Kidney (tissue), 14 donors: Measurements from ENCODE around the gene SERPINA5. TPM values are rescaled to one million over a fixed set of nuclear protein-coding genes. Genes with fewer than 3 reads are reported as not detected.
A peak's percentile ranks its signal among the peaks of the same experiment; 100 is the strongest.

Experiments
- DNase-seq, 5 donors: peaks; one replicate each; pipeline ENCODE4 v3.0.0-alpha.2; 2013 to 2020
- FAIRE-seq: peaks from 2 replicates; lab custom pipeline; 2012; peaks lifted over from hg19 to GRCh38; lab: Jason Lieb, UNC
- H3K27ac ChIP-seq, 2 donors: one replicate each; pipeline ENCODE4 v1.7.0; 2013; ENCODE audit warnings: low read depth in 2 of 2, low read length in 2 of 2, inconsistent platforms in 1 of 2
- H3K27me3 ChIP-seq: one replicate; pipeline ENCODE4 v1.7.1; 2013; ENCODE audit warnings: low read length, inconsistent platforms; ENCODE audit not compliant: control insufficient read depth, insufficient read depth
- H3K36me3 ChIP-seq, 3 donors: one replicate each; pipeline versions ENCODE4 v1.7.0 to v1.7.1; 2013; ENCODE audit warnings: low read length in 3 of 3, control low read depth in 1 of 3, inconsistent platforms in 1 of 3; ENCODE audit not compliant: insufficient read depth in 3 of 3, control insufficient read depth in 2 of 3
- H3K4me1 ChIP-seq, 3 donors: one replicate each; pipeline versions ENCODE4 v1.7.0 to v1.7.1; 2013; ENCODE audit warnings: low read length in 3 of 3, inconsistent platforms in 1 of 3, low read depth in 1 of 3; ENCODE audit not compliant: control insufficient read depth in 2 of 3, insufficient read depth in 2 of 3
- H3K4me3 ChIP-seq, 3 donors: one replicate each; pipeline versions ENCODE4 v1.7.0 to v1.8.1; 2013; ENCODE audit warnings: low read length in 3 of 3, control low read depth in 1 of 3, inconsistent platforms in 1 of 3
- H3K9ac ChIP-seq, 3 donors: one replicate each; pipeline versions ENCODE4 v1.7.0 to v1.7.1; 2013; ENCODE audit warnings: low read length in 3 of 3, control low read depth in 1 of 3, inconsistent platforms in 1 of 3
- H3K9me3 ChIP-seq, 3 donors: one replicate each; pipeline versions ENCODE4 v1.7.0 to v1.7.1; 2013; ENCODE audit warnings: low read length in 3 of 3, control low read depth in 1 of 3, inconsistent platforms in 1 of 3; ENCODE audit not compliant: control insufficient read depth in 2 of 3, insufficient read depth in 1 of 3
- CTCF ChIP-seq: IDR thresholded peaks from 3 replicates; pipeline ENCODE4 v1.5.1; 2012; ENCODE audit warnings: mild to moderate bottlenecking, moderate library complexity, borderline replicate concordance; ENCODE audit not compliant: insufficient read depth; ENCODE audit errors: extremely low read depth
- intact Hi-C: fragments of 100-400 bp; cut with DNase I; formaldehyde crosslinking; loops from one replicate; pipeline ENCODE4 v1.11.1; 2022
- polyA plus RNA-seq: library from polyadenylated mRNA; stranded (reverse); fragments of 350-450 nt; fragmentation: Illumina TruSeq; extraction: RNeasy Lipid Tissue Mini Kit (QIAGEN cat#74804); gene quantifications from one replicate; pipeline ENCODE4 v1.2.3, GENCODE V29; 2014; ENCODE audit warnings: low read depth, low replicate concordance; ENCODE audit not compliant: insufficient read depth
- total RNA-seq: library from RNA; stranded (reverse); fragmentation: NEBNext Ultra II Directional; extraction: Animal tissue kit (Norgen Biotek cat#: 25700); gene quantifications from one replicate; pipeline ENCODE4 v1.2.1, GENCODE V29; 2021
- donor health status: control.
- donor health status: control.
- donor health status: control.
- donor health status: control.
- donor health status: control.
- donor health status: DM: yes; HTN: yes; CAD: no.
- donor health status: Normal renal cell carcinoma (clear cell type).

Gene SERPINA5
- total and polyA plus RNA-seq, 2 donors from 2014 or later = 85.1 to 522 TPM

- H3K9me3 ChIP-seq = peaks cover 0 to 2% (median 0%) of the 10 kb centered on the region in 3 donors
- H3K27me3 ChIP-seq = no peaks in the 10 kb centered on the region
- H3K4me3 ChIP-seq = no peak overlapping the region
- H3K36me3 ChIP-seq = no peaks in the 10 kb centered on the region
- peak in 1 of 5 donors; percentile 6 for DNase-seq
- no peaks in the 10 kb centered on the region for H3K4me1 ChIP-seq
- no peak overlapping the region for H3K27ac ChIP-seq
- no peak overlapping the region for H3K9ac ChIP-seq
- FAIRE-seq = no peak
- TF ChIP-seq CTCF = no peak
- intact Hi-C loops = no loop called here
Measured at GRCh38 chr14:94560291-94560665, 20.9 kb upstream of the SERPINA5 start.

DNA sequence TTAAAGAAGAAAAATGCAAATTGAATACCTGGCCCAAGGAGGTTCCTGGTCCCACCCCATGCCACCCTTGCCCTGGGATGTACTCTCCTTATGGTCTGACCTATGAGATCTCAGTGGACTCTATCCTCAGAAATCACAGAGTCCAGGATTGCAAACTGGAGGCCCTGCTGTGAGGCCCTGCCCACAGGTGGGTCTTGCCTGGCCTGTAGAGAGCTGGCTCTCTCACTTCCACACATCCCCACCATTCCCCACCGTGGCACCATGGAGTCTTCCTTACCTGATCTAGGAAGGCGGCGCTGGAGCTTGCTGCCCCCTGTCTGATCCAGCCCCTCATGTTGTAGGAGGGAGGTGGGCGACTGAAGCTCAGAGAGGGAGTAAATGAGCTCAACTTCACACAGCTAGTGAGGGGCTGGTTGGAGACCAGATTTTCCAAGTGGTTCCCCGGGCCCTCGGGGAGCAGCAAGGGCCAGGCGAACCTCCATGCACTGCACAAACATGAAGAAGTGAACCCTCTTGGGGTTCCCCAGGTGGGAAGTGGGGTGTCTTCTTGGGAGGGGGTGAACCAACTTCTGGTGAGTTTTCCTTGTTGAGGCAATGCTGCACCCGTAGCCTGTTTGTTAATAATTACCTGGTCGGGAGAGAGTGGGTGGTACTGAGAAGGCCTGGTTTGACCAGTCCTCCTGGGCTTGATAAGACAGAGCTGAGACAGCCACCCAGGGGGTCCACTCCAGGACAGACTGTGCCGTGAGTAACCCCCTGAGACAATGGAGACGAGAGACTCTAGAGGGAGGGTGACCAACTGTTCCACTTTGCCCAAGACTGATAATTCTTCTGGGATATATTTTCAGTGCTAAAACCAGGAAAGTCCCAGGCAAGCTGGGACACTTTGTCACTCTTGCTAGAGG, 20.2 kb upstream of the SERPINA5 start, which contains the start of gene SERPINA4:
Gene SERPINA4, plus strand, starts transcription at position 692 of the 905 bp plus-strand sequence. CDS start 2,041 bp downstream, outside the sequence.
- intact Hi-C loops = no loop called here
- H3K9ac ChIP-seq = no peak within 1 kb of the TSS
- H3K27me3 ChIP-seq = no peaks in the 10 kb centered on the region
- H3K4me3 ChIP-seq = no peak within 1 kb of the TSS
- peak within 1 kb of the TSS in 1 of 2 donors; percentile 48 for H3K27ac ChIP-seq
- no peaks in the 10 kb centered on the region for H3K4me1 ChIP-seq
- no peak for TF ChIP-seq CTCF
- no peak for FAIRE-seq
- DNase-seq = peak in 1 of 5 donors; percentile 19
- H3K36me3 ChIP-seq = no peaks in the 10 kb centered on the region
- H3K9me3 ChIP-seq = peaks cover 0 to under 1% (median 0%) of the 10 kb centered on the region in 3 donors

GRCh38 chr14:94561656-94562010, 19.6 kb upstream of the SERPINA5 start:
- H3K4me3 ChIP-seq = no peak overlapping the region
- DNase-seq = peak in 1 of 5 donors; percentile 13
- no peak for FAIRE-seq

More at GRCh38 chr14:94561656-94562010, 19.6 kb upstream of the SERPINA5 start:
- H3K27me3 ChIP-seq = no peaks in the 10 kb centered on the region
- TF ChIP-seq CTCF = no peak
- H3K36me3 ChIP-seq = no peaks in the 10 kb centered on the region
- H3K27ac ChIP-seq = peak overlapping the region in 1 of 2 donors; percentile 48
- intact Hi-C loops = no loop called here
- no peak overlapping the region for H3K9ac ChIP-seq
- H3K4me1 ChIP-seq = no peaks in the 10 kb centered on the region
- no peaks in the 10 kb centered on the region for H3K9me3 ChIP-seq
